ENCODE results near the gene LCNL1. TPM values are rescaled to one million over a fixed set of nuclear protein-coding genes. Genes with fewer than 3 reads are reported as not detected.

The LCNL1 gene
- 0.82 TPM for total RNA-seq

- no peak for FAIRE-seq
- DNase-seq (ENCODE audit: low spot score in 2 of 2) = no peak
Measured at GRCh38 chr9:136982232-136983051, at the start of gene LCNL1. LCNL1 (plus strand) TSS chr9:136982993; CDS start chr9:136983587, 594 bp downstream.

DNA sequence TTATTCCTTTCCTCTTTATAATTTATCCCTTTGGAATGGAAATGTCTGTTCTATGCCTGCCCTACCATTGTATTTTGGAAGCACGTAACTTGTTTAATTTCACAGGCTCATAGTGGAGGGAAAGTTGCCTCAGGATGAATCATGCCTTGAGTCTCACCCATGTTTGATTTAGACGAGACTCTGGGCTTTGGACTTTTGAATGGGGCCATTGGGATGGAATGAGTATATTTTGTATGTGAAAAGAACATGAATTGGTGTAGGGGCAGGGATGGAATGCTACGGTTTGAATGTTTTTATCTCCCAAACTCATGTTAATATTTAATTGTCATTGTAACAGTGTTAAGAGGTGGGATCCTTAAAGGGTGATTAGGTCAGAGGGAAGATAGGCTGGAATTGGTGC lies 48.5 kb upstream of the LCNL1 start:
- FAIRE-seq (no peak), DNase-seq (ENCODE audit: low spot score in 2 of 2) (no peak)

GRCh38 chr9:136935651-136936050 lies 47.1 kb upstream of the LCNL1 start:
- no peak for FAIRE-seq

DNA sequence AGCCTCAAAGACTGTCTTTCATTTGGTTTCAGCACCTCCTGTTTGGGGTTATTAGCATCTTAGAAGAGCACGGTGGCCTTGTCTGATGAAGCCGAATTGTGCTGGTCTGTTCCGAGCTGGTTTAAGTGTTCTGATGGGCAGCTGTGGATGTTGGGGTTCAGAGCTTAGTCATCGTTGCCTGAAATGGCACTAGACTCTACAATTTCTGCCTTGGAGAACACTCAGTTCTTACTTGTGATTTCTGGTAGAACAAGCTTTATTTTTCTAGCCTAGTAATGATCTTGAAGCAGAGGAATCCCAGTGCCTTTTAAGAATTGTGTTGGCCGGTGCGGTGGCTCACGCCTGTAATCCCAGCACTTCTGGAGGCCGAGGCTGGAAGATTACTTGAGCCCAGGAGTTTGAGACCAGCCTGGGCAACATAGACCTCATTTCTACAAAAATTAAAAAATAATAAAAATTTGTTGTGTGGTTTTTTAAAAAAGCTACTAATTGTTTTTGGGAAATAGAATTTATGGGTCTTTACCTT lies 46.1 kb upstream of the LCNL1 start:
- FAIRE-seq = no peak

More at GRCh38 chr9:136935651-136936050, 47.1 kb upstream of the LCNL1 start:
- no peak for DNase-seq (ENCODE audit: low spot score in 2 of 2)

DNA sequence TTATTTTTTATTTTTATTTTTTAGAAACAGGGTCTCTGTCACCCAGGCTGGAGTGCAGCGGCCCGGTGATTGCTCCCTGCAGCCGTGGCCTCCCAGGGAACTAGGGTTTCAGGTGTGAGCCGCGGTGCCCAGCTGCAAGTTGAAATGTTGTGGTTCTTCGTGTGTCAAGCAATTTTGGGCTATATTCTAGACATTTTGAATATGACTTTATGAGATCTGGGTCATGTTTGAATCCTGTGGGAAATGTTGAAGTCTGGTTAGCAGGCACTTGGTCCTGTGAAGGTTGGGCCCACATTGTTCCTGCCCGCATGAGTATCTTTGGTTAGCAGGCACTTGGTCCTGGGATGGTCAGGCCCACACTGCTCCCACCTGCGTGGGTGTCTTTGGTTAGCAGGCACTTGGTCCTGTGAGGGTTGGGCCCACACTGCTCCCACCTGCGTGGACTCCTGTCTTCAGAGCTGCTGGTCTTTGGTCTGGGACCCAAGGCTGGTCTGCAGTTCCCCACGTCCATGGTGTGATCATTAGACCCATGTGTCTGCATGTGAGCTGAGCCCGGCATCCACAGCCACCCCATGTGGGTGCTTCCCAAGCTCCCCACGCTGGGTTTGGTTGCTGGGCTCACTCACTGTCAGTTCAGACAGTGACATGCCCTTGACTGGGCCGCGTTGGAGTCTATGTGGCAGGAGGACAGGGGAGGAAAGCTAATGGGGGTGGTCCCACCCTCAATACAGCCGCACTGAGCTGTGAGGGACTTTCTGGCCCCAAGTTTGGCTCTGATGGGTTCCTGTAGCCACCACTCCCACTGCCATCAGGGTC lies 45.4 kb upstream of the LCNL1 start:
- FAIRE-seq (no peak), DNase-seq (ENCODE audit: low spot score in 2 of 2) (no peak)

More for the DNA sequence above, 46.1 kb upstream of the LCNL1 start:
- no peak for DNase-seq (ENCODE audit: low spot score in 2 of 2)

DNA sequence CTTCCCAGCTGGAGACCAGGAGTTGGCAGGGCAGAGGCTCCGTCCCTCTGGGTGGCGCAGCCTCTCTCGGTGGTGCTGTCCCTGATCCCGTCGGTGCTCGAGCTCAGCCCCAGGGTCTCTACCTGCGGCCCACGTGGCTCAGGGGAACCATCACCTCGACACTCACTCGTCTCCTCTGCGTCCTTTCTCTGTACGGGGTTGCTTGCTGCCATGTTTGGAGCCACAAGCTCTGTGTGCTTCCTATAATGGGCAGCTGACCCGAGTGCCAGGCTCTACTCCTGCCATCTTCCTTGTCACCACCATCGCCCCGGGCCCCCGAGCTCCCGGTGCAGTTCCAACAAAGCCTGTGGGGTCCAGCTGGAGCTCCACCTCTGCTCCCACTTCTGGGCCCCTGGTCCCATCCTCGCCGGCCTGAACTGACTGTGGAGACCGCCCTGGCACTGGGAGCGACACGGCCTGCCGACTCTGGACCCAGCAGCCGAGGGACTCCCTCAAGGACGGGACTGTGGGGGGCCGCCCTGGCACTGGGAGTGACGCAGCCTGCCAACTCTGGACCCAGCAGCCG lies 43.3 kb upstream of the LCNL1 start:
- no peak for FAIRE-seq
- DNase-seq (ENCODE audit: low spot score in 2 of 2) = no peak

DNA sequence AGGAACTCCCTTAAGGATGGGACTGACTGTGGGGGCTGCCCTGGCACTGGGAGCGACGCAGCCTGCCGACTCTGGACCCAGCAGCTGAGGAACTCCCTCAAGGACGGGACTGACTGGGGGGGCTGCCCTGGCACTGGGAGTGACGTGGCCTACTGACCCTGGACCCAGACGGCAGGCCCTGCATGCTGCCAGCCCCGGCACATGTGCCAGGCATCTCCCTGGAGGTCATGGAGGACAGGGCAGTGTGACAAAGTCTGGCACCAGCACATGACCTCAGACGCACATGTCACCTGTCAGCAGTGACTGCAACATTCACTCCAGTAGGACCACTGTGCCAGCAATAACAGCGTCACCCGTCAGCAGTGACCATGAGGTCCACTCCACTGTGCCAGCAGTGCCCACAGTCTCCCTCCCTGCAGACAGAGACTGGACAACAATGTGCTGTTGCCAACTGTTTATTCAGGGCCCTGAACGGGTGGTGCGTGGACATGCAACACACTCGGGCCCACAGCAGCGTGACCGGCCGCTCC lies 42.7 kb upstream of the LCNL1 start:
- FAIRE-seq = no peak

GRCh38 chr9:136940526-136941230 lies 42.1 kb upstream of the LCNL1 start:
- FAIRE-seq (no peak), DNase-seq (ENCODE audit: low spot score in 2 of 2) (no peak)

More for the DNA sequence above, 42.7 kb upstream of the LCNL1 start:
- DNase-seq (ENCODE audit: low spot score in 2 of 2) = peak in 1 of 2 donors; percentile 70

- FAIRE-seq (no peak), DNase-seq (ENCODE audit: low spot score in 2 of 2) (no peak)
Measured at GRCh38 chr9:136941231-136942111, 41.3 kb upstream of the LCNL1 start.

- FAIRE-seq (no peak), DNase-seq (ENCODE audit: low spot score in 2 of 2) (no peak)
Measured at GRCh38 chr9:136942112-136942880, 40.5 kb upstream of the LCNL1 start.

GRCh38 chr9:136942881-136943230 lies 39.9 kb upstream of the LCNL1 start:
- DNase-seq (ENCODE audit: low spot score in 2 of 2) (no peak), FAIRE-seq (no peak)

DNA sequence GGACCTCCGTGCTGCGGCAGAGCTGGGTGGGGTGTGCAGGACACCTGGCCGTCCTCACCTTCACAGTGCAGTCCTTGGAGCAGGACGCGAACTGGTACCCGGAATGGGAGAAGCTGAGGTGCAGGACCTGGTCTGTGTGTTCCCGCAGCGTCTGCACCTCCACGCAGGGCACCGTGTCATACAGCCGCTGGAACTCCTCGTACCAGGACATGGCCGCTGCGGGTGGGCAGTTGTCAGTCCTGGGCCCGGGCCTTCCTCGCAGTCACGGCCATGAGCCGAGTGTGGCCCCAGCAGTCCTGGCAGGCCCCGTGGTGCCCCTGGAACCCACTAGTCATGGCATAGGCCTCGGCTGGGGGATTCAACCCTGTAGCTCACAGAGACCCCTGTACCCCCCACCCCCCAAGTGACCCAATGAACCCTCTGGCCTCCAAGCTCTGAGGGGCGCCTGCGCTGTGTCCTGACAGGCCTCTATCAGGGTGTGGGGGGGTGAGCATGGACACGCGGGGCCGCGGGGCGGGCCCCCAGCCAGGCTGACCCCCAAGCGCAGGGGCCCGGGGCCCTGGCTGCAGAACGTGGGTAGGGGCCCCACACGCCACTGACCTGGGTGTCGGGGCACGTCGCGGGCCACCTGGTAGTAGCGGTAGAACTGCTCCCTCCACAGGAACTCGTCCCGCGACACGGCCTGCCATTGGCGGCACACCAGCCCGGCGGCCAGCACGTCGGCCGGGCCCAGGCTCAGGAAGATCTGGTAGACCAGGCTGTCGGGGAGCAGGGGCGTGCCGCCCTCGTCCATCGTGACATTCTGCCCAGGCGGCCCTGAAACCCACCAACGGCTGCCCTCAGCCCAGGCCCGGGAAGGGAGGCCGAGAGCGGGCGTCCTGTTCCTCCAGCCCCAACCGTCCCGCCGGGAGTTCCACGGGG lies 39.2 kb upstream of the LCNL1 start:
- FAIRE-seq (no peak), DNase-seq (ENCODE audit: low spot score in 2 of 2) (peak in 1 of 2 donors; percentile 66)

DNA sequence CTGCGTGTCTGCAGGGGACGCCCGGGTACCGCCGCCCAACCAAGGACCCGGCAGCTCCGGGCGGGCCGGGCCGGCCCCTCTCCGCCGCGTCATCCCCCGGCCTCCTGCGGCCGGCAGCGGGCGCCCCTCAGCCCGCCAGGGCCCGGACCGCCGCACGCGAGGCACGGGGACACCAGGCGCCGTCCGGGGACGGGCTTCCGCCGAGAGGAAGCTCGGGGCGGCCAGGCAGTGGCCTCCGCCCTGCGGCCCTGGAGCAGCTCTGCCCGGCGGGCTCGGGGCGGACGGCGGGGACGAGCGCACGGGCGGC lies 38.6 kb upstream of the LCNL1 start:
- FAIRE-seq (no peak), DNase-seq (ENCODE audit: low spot score in 2 of 2) (peak; percentile 82)

- FAIRE-seq (no peak), DNase-seq (ENCODE audit: low spot score in 2 of 2) (peak; percentile 99 to 100)
Measured at GRCh38 chr9:136944519-136945332, 38.1 kb upstream of the LCNL1 start, which contains the start of the genes C8G and FBXW5. C8G (plus strand) TSS chr9:136945243; CDS start chr9:136945321, 78 bp downstream. FBXW5 (minus strand) TSS chr9:136944738; CDS start chr9:136944083, 655 bp downstream.

DNA sequence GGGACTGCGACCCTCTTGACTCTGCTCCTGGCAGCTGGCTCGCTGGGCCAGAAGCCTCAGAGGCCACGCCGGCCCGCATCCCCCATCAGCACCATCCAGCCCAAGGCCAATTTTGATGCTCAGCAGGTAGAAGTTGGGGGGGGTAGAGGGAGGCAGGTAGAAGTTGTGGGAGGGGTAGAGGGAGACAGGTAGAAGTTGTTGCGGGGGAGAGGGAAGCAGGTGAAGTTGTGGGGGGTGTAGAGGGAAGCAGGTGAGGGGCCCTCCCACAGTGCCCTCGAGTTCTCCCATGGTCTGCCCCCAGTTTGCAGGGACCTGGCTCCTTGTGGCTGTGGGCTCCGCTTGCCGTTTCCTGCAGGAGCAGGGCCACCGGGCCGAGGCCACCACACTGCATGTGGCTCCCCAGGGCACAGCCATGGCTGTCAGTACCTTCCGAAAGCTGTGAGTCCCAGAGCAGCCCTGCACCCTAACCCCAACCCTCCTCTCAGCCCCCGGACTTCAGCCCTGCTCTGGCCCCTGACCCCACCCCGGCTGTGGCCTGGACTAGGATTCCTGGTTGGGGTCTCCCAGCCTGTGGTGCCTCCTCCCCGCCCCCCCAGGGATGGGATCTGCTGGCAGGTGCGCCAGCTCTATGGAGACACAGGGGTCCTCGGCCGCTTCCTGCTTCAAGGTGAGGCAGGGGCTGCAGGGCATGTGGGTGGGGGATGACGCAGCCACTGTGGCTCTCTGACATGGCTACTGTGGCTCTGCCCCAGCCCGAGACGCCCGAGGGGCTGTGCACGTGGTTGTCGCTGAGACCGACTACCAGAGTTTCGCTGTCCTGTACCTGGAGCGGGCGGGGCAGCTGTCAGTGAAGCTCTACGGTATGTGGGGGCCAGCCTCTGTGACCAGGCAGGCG lies 37.2 kb upstream of the LCNL1 start:
- no peak for DNase-seq (ENCODE audit: low spot score in 2 of 2)
- FAIRE-seq = no peak
